Superior temporal gyrus (tissue), 1 donor: ENCODE data around the gene KDM1A.
A peak's percentile ranks its signal among the peaks of the same experiment; 100 is the strongest.

Source experiments
- DNase-seq: peaks from one replicate; pipeline ENCODE4 v3.0.0-alpha.2; 2016; ENCODE audit errors: extremely low spot score

Gene KDM1A

DNA sequence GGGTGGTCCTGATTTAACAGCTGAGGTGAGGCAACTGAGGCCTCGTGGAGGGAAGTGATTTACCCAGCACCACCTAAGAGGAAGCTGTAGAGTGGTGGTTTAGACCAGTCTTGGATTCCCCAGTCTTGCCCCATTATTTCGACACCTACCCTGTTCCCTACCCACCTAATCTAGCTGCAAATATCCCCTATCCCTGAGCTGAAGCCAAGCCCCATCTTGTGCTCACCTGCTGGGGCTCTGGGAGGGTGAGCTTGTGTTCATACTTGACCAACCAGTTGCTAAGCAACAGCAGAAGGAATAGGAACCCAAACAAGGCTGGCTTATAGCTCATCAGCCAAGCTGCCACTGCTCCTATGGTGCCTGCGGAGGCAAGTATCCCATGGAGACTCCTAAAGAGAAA, 5.6 kb upstream of the KDM1A start:
- DNase-seq, result no peak

DNA sequence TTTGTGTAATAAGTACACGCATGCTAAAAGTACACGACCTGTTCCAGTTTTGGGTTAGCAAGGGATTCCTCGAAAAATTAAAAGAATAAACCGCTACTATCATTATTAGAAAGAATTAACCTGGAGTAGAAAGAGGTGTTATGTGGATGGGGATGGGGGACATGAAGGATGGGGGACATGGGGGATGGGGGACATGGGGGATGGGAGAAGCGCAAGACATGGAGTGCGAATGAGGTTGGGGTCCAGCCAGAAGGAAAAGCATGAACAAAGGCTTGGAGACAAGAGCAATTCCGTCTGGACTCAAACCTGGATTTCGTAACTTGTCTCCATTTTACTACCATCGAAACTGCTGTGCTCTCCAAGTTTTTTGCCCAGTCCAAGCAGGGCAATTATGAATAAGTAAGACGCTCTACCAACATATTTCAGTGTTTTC, 591 bp upstream of the KDM1A start:
- DNase-seq, result no peak

DNA sequence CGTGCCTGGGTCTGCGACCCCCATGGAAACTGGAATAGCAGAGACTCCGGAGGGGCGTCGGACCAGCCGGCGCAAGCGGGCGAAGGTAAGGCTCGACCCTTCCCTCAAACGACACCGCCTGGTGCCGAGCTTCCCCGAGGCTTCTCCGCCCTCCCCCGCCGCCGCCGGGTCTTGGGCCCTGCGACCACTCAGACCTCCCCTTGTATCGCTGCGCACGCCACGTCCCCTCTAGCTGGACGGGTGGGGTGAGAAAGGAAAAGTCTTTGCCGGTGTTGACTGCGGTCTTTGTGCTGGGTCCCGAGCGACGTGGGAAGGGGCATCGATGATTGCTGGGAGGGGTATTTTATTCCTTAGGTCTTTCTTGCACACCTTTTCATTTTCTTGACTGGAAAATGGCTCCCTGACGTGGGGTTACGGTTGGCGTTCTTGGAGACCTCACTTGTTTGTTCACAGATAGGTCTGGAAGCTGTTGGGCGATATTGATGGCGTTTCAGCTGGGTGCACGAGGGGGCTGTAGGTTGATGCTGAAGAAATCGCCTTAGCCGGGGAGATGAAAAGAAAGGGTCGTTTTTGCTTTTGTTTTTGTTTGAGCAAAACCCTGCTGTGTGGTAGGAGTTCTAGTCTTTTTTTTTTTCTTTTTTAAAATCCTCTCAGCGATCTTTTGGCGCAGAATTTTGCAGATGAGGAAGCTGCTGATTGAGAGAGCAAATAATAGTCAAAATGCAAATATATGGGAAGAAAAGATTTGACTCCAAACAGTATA, 776 bp downstream of the KDM1A start:
- DNase-seq, result peak; percentile 27

DNA sequence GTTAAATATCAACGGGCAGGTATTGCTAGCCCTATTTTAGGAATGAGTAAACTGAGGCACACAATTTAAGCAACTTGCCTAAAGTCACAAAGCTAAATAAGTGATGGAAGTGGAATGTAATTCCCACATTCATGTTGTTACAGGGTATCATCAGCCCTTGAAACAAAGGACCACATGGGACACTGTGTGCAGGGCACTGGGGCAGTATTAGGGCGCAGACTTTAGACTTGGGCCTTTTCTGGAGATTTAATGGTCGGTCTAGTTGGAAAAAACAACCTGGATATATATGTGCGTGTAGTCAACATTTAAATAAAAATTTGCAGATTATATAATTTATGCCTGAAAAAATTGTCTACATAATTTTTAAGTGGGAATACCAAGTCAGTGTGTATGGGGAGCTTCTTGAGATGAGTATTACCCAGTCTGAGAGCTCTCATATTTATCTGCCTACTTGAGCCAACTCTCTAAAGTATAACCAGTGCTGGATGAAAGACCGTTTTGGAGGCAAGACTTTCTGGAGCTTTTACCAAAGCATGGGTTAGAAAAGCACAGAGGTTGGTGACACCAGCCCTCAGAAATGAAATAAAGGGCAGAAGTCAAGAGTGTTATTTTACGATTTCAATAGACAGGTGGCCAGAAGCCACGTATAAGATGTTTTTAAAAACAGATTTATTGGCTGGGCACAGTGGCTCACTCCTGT, 1.6 kb downstream of the KDM1A start:
- no peak for DNase-seq

DNA sequence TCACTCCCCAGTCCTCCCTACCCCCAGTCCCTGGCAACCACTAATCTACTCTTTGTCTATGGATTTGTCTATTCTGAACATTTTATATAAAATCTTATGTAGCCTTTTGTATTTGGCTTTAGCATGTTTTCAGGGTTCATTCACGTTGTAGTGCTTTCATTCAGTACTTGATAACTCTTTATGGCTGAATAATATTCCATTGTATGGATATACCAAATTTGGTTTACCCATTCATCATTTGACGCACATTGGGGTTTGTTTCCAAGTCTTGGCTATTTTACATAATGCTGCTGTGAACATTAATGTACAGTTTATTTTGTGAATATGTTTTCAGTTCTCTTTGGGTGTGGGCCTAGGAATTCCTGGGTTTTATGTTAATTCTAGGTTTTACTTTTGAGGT, 2.6 kb downstream of the KDM1A start:
- no peak for DNase-seq

DNA sequence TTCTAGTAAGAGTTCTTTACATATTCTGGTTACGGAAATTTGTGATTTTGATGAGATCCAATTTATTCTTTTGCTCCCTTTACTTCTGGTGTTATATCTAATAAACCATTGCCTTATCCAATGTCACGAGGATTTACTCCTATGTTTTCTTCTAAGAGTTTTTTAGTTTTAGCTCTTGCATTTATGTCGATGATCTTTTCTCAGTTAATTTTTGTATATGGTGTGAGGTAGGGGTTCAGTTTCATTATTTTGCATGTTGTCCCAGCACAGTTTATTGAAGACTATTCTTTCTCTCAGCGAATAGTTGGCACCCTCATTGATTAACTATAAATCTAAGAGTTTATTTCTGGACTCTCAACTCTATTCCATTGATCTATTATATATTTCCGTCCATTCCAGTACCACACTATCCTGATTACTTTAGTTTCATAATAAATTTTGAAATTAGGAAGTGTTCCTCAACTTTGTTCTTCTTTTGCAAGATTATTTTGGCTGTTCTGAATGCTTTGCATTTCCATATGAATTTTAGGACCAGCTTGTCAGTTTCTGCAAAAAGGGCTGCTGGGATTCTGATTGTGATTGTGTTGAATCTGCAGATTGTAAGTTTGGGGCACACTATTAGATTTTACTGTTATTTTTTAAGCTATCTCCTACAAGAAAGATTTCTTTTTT, 4.0 kb downstream of the KDM1A start:
- no peak for DNase-seq

DNA sequence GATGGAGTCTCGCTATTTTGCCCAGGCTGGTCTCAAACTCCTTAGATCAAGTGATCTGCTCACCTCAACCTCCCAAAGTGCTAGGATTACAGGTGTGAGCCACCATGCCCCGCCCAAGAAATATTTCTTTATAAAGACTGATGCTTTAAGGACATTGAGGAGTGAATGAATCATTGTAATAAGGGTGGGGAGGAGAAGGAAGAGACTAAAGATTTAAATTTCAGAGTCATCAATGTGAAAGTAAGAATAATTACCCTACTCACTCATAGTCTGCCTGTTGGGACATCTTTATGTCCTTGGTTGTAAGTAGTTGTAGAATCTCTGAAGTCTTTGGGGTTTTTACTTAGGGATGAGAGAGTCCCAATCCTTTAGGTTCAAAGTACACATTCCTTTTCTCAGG, 7.3 kb downstream of the KDM1A start:
- no peak for DNase-seq

DNA sequence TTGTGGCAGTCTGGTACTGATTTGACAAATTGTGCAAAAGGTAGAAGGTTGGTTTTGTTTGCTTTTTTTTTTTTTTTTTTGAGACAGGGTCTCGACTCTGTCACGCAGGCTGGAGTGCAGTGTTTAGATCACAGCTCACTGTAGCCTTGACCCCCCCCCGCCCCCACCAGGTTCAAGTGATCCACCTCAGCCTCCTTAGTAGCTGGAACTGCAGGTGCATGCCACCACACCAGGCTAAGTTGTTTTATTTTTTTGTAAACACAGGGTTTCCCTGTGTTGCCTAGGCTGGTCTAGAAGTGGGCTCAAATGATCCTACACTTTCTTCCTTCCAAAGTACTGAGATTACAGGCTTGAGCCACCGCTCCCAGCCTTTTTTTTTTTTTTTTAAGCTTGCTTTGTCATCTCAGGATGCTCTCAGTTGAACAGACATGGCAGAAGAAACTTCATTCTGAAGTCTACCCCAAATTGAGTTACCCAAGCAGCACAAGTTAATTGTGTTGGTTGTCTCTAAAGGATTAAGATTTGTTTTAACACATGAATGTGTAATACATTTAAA, 8.2 kb downstream of the KDM1A start:
- DNase-seq, result no peak

DNA sequence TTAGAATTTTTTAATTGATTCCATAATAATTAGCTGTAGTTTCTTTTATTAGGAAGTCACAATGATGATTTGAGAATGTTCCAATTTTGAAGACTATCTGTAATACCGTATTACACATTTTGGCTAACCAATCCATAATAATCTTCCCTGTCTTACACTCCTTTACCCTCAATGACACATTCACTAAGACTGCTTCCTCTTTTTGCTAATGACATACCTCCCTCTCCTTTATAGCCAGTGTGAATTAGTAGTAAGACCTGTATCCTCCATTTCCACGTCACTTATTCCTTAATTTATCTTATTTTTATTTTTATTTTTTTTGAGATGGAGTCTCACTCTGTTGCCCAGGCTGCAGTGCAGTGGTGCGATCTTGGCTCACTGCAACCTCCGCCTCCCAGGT, 10.1 kb downstream of the KDM1A start:
- no peak for DNase-seq

DNA sequence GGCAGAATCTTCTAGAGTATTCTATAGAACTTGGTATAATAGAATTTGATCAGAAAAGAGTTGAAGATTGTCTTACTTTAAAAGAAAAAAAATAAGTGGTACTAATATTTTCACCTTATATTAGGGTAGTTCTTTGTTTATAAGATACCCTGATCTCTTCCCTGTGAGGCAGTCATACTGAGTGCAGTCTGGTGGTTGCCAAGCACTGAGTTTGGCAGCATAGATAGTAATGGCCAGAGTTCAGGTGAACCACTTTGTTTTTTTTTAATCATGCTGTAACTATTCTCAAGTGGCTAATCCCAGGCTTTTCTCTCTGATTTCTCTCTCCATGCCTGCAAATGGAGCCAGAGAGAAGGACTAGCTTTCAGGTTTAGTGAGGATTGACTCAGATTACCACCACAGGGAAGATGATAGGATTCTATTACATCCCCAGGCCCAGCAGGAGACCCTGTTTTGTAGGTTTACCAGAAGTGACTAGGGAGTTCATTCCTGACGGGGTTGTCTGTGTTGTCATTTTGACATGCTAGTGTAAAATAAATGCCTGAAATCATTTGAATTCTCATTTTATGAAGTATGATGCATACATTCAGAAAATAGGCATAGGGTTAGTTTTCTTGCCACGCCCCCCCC, 16.7 kb downstream of the KDM1A start:
- no peak for DNase-seq

DNA sequence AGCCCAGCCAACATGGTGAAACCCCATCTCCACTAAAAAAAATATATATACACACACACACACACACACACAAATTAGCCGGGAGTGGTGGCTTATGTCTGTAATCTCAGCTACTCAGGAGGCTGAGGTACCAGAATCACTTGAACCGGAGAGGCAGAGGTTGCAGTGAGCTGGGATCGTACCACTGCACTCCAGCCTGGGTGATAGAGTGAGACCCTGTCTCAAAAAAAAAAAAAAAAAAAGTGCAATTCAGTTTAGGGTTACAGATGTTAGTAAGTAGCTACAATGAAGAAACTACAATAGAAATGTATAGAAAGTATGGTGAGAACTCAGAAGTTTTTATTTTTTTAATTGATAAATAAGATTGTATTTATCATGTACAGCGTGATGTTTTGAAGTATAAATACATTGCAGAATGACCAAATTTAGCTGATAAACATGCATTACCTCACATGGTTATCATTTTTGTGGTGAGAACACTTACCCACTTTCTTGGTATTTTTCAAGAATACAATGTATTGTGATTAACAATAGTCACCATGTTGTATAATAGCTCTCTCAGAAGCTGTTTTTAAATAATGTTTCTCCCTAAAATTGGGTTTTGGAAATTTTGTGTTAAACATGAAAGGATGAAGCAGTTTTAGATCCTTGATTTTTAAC, 17.9 kb downstream of the KDM1A start:
- DNase-seq, result no peak

DNA sequence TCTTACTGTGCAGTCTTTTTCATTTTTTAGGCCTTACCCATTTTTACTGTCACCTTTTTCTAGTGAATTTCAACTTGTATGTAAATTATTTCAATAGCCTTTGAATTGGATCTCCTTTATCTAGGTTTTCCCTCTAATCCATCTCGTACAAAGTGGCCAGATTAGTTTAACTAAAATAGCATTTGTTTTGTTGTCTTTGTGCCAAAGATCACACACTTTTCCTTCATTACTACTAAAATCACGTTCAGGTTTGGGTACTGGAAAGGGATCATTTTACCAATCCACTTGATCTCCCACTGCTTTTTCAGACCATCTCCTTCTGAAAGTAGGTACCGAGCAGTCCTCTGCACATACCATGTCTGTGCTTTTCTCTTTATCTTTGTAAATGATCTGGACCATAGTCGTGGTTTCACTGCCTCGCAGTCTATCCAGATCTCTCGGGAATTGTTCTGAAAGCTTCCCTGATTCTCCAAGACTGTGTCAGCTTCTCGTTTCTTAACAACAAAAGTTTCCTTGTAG, 20.1 kb downstream of the KDM1A start:
- no peak for DNase-seq

DNA sequence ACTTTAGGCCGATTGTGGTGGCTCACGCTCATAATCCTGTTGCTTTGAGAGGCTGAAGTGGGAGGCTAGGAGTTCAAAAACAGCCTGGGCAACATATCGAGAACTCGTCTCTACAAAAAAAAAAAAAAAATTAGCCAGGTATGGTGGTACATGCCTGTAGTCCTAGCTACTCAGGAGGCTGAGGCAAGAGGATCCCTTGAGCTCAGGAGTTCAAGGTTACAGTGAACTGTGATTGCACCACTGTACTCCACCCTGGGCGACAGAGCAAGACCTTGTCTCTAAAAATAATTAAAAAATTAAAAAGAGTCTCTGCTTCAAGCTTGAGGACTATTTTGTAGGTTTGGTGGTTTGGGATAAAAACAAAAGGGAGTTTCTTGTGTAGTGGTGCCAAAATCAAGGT, 21.2 kb downstream of the KDM1A start:
- DNase-seq, result no peak

DNA sequence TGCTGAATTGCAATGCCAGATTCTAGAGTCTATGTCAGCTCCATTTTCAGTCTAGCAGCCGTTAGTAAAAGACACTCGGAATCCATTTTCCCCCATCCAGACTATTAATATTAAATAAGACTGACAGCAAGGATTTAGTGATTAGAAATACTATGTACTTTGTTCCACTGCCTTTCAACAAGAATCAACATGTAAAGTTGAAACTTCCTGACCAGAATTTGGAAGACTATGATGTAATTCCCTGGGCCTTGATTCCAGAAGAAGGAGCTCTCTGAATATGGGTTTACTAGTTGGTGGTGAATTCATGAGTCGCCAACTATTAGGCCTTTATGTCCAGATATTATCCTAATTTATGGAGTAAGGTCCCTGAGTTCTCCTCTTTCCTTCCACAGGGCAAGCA, 24.8 kb downstream of the KDM1A start:
- no peak for DNase-seq

DNA sequence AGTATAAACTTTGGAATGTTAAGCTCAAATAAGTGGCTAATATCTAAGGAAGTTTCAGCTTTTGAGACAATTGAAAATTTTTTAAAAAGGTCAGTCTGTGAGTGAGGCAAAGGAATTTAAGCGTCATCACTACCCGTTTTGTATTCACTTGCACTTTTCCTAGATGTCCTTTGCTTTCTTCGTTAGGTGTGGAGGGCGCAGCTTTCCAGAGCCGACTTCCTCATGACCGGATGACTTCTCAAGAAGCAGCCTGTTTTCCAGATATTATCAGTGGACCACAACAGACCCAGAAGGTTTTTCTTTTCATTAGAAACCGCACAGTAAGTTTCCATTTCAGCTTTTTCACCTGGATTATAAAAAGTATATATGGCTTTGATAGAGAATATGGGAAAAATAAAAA, 30.9 kb downstream of the KDM1A start:
- no peak for DNase-seq

DNA sequence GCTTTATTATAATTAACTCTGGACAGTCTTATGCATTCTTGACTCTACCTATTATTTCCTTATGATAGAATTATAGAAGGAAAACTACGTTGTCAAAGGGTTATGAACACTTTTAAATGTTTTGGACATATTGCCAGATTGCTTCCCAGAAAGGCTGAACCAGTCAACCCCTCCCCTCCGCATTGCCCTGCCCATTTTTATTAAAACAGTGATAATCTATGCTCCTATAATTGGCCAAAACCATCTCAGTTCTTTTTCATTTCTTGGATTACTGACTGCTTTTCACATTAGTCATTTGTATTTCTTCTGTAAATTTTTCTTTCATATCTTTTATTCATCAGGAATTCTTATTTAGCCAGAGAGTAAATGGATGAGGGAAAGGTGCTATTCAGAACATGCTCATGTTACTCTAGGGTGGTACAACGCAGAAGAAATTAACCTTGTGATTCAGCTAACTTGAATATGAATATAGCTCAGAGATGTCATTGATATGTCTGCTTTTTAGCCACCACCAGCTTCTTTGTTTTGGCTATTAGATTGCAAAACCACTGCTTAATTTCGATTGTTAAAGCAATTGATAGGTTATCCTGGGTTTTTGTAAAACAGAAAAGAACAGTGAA, 32.1 kb downstream of the KDM1A start:
- no peak for DNase-seq

DNA sequence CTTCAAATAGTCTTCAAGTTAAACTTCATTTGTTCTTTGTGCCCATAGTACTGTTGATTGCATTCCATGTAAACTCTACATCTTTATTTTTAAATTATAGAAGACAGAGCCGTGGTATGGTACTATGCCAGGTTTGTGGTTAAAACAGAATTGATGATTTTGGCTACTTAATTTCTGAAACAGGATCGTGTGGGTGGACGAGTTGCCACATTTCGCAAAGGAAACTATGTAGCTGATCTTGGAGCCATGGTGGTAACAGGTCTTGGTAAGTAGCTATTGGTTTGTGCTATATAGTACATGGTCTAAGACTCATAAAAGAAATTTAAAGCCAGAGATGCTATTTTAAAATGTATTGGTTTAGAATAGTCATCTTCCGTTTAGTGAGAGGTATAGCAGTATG, 38.0 kb downstream of the KDM1A start:
- no peak for DNase-seq

DNA sequence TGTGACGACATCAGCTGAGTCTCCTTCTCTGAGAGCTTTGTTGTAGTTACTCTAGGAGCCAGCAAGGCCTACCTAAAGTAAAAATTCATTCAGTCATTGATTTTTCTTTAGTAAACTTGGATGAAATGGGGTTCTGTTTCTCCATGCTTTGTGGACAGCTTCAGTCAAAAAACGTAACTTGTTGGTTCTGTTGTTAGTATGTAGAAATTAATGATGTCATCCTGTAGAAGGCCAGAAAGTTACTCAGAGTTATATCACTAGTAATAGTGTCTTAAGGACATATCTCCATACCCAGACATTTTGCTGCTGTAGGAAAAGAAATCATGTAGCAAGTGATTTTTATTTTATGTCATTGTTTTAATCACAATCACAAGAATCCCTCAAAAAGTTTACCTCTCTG, 43.0 kb downstream of the KDM1A start:
- no peak for DNase-seq

DNA sequence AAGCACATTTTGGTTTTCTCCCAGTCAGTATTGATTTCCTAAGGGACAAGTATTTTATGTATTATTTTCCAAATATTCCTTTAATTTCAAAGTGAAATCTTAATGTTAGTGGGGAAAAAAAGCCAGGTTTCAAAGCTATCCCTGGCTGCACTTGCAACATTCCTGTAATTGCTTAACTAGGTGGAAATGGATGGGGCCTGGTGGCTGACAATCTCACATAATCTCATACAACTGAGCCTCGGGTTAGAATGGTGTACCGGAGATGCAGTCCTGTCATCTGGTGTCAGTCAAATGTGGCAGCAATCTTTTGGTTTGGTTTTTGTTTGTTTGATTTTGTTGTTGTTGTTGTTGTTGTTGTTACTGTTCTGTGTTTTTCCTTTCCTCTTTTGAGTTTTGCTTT, 46.1 kb downstream of the KDM1A start:
- no peak for DNase-seq

DNA sequence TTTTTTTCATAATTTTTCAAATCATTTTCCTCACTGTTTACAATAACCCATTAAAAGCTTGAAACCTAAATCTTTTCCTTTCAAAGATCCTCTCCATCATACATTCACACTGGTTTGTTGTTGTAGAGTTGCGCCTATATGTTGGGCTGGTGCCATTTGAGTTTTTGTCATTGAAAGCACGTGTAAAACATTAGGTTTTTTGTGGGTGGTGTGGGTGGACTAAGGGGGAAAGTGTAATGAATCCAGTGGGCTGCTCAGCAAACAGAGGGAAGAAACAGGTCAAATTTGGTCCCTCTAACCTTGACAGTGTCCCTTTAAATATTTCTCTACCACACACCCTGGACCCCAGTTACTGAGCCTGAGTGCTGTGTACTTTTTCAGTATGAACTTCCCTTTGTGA, 46.8 kb downstream of the KDM1A start:
- no peak for DNase-seq

DNA sequence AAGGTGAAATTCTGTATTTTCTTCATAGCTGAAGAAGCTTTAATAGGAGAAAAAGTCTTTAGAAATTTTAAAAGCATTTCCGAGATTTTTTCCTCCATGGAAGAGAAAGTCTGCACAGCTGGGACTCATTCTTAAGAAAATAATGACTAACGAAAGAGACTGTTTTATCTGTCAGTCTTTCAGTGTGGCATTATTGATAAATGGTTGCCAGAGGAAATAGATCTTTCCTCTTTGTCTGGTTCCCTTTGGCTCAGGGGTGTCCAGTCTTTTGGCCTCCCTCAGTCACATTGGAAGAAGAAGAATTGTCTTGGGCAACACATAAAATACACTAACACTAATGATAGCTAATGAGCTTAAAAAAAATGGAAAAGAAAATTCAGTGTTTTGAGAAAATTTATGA, 49.9 kb downstream of the KDM1A start:
- no peak for DNase-seq
